ENCODE results near the gene KAZN.

Gene KAZN

DNA sequence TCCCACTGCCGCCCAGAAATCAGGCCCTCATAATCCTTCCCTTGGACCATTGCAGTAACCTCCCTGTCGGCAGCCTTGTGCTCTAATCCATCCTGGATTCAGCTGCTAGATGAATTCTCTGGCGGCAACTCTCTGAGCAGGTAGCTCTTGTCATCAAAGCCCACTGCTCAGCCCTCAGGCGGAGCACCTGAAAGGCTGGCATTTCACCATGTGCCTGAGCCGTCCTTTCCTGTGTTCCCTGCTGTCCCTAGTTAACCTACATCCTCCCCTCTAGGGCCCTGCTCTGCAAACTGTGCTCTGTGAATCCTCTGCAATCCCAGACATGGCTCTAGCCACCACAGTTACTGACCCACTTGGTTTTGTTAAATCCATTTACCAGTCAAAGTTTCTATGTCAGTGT is 118.0 kb downstream of the KAZN start:
- no peak for DNase-seq (ENCODE audit: low read depth)
- TF ChIP-seq, protein P1, sequence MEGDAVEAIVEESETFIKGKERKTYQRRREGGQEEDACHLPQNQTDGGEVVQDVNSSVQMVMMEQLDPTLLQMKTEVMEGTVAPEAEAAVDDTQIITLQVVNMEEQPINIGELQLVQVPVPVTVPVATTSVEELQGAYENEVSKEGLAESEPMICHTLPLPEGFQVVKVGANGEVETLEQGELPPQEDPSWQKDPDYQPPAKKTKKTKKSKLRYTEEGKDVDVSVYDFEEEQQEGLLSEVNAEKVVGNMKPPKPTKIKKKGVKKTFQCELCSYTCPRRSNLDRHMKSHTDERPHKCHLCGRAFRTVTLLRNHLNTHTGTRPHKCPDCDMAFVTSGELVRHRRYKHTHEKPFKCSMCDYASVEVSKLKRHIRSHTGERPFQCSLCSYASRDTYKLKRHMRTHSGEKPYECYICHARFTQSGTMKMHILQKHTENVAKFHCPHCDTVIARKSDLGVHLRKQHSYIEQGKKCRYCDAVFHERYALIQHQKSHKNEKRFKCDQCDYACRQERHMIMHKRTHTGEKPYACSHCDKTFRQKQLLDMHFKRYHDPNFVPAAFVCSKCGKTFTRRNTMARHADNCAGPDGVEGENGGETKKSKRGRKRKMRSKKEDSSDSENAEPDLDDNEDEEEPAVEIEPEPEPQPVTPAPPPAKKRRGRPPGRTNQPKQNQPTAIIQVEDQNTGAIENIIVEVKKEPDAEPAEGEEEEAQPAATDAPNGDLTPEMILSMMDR (IDR thresholded peaks at IDR 0.05; ENCODE audit: insufficient read depth, low read depth, low read length, missing control alignments) = no peak

DNA sequence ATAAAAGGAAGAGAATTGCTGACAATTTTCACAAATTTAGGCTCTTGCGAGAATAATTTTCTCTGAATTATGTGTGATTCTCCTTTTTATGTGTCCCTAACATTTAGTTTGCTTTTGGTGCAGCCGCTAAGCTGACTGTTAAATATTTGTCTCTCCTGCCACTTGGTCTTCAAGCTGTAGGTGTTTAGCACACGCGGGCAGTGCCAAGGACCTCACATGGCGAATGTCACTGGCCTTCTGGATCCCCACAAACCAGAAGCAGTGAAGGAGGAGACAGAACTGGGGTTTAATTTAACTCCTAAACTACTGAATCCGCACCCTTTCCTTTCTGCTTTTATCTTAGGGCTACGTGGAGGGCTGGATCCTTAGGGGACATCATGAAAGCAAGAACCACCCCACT is 120.0 kb downstream of the KAZN start:
- TF ChIP-seq, protein P1 (IDR thresholded peaks at IDR 0.05; ENCODE audit: insufficient read depth, low read depth, low read length, missing control alignments) = no peak
- no peak overlapping the region for H3K4me3 ChIP-seq (ENCODE audit: low read depth, low read length)
- no peak for DNase-seq (ENCODE audit: low read depth)

More for the DNA sequence above, 118.0 kb downstream of the KAZN start:
- no peak overlapping the region for H3K4me3 ChIP-seq (ENCODE audit: low read depth, low read length)

DNA sequence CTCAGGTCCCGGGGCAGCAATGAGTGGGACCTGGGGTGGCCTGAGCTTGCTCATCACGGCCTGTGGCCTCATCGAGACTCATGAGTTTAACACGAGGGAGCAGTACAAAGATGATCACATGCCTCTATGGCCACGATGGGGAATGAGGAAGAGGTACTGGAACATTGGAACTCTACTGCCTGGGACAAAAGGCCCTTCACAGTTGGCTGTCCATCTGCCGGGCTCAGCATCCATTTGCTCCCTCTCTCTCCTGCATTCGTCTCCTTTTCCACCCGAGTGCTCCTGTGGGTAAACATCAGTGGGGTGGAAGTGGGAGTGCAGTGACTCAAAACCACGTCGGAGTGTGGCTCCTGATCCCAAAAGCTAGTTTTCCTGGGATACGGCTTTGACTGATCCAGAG is 124.9 kb downstream of the KAZN start:
- no peak for DNase-seq (ENCODE audit: low read depth)
- TF ChIP-seq, protein P1 (IDR thresholded peaks at IDR 0.05; ENCODE audit: insufficient read depth, low read depth, low read length, missing control alignments) = no peak
- no peak overlapping the region for H3K4me3 ChIP-seq (ENCODE audit: low read depth, low read length)

DNA sequence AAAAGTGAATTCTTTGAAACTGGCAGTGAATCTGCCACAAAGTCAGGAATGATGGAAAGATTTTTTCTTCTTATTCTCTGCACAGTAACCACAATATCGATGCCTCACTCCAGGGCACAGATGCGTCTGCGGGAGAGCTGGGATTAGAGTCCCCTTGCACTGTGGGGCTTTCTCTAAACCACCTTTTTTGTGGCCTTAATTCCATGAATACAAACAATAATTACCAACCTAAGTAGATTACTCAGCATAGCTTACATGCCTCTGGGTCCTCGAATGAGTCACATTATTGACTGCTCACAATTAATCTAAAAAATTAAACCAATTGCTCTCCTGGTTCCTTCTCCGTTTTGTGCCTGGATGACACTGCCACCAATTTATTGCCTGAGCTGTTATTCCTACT is 125.8 kb downstream of the KAZN start:
- TF ChIP-seq, protein P1 (IDR thresholded peaks at IDR 0.05; ENCODE audit: insufficient read depth, low read depth, low read length, missing control alignments) = no peak
- DNase-seq (ENCODE audit: low read depth) = no peak
- H3K4me3 ChIP-seq (ENCODE audit: low read depth, low read length) = no peak overlapping the region

DNA sequence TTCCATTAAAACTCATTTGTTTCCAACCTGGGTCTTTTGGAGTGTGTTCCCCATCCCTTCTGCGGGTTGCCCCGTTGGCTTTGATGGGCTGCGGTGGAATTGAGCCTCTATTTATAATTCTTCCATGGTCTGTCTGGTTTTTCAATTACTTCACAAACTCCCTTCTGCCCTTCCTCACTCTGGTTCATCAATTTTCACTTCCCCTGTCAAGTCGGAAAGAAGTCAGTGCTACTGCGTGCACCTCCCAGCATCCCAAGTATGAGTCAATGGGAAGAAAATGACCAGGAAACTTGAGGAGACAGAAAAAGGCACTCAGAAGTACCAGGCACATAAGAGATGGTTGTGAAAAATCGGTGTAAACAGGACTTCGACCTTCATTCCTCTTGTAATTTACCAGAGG is 126.2 kb downstream of the KAZN start:
- TF ChIP-seq, protein P1 (IDR thresholded peaks at IDR 0.05; ENCODE audit: insufficient read depth, low read depth, low read length, missing control alignments) = no peak
- DNase-seq (ENCODE audit: low read depth) = no peak
- no peak overlapping the region for H3K4me3 ChIP-seq (ENCODE audit: low read depth, low read length)

DNA sequence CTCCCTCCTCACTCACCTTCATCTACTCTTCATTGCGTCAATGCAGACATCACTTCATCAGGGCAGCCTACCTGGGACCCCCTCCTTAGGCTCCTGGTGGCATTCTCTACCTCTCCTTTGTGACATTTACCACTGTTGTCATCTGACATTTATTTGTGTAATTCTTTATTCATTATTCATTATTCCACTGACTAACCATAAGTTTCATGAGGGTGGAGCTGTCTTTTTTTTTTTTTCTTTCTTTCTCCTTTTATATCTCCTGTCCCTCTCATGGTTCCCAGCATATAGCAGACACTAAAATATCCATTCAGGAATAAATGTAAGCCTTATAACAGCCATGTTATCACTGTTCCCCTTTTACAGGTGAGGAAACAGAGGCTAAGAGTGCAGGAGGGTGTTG is 126.8 kb downstream of the KAZN start:
- TF ChIP-seq, protein P1 (IDR thresholded peaks at IDR 0.05; ENCODE audit: insufficient read depth, low read depth, low read length, missing control alignments) = no peak
- DNase-seq (ENCODE audit: low read depth) = no peak
- no peak overlapping the region for H3K4me3 ChIP-seq (ENCODE audit: low read depth, low read length)

DNA sequence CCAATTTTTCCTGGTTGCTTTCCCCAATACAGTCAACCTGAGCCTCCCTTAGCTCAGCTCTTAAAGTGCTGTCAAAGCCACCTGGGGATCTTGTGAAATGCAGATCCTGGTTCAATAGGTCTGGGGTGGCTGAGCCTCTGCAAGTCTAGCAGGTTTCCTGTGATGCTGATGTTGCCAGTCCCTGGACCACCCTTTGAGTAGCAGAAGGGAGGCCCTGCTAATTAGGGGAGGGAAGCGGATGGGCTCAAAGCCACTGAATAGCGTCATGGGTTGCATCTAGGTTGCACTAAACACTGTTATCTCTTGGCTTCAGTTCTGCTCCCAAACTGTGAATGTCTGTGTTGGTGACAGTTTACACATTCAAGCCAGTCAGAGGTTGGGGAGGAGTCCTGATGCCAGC is 127.2 kb downstream of the KAZN start:
- DNase-seq (ENCODE audit: low read depth) = no peak
- TF ChIP-seq, protein P1 (IDR thresholded peaks at IDR 0.05; ENCODE audit: insufficient read depth, low read depth, low read length, missing control alignments) = no peak

More for the DNA sequence above, 127.2 kb downstream of the KAZN start:
- H3K4me3 ChIP-seq (ENCODE audit: low read depth, low read length) = no peak overlapping the region
